GM12878 (cell line): ENCODE data around the gene EGF. TPM values are rescaled to one million over a fixed set of nuclear protein-coding genes. Genes with fewer than 3 reads are reported as not detected.

Experiments used
- ATAC-seq: fragments of 200-7000 bp; cut with Tn5 transposase; 3 replicates; pipeline ENCODE4 v1.9.1; 2020; ENCODE audit warnings: mild to moderate bottlenecking, moderate library complexity
- BruUV-seq: library from RNA; stranded (reverse); fragments of 400-500 nt; replicated peaks from 2 replicates; lab custom pipeline; 2021; lab: Mats Ljungman, UMichigan
- CTCF ChIA-PET: fragments of 300-600 bp; sonication (Branson Sonifier 250); formaldehyde crosslinking; extraction: SDS; loops from one replicate; lab custom pipeline; 2021; ENCODE audit warnings: inconsistent platforms; lab: Yijun Ruan, JAX
- POLR2A ChIA-PET: fragments of 350-600 bp; formaldehyde crosslinking; extraction: SDS; loops from one replicate; lab custom pipeline; 2021; ENCODE audit warnings: inconsistent platforms; lab: Charles Lee
- RAD21 ChIA-PET: fragments of 300-600 bp; sonication (Branson Sonifier 250); formaldehyde crosslinking; loops from one replicate; lab custom pipeline; 2023; ENCODE audit warnings: antibody characterized with exemption; ENCODE audit not compliant: unreplicated experiment; lab: Charles Lee
- SMC1A ChIA-PET: fragments of 300-600 bp; sonication (Branson Sonifier 250); formaldehyde crosslinking; loops from one replicate; lab custom pipeline; 2023; ENCODE audit not compliant: unreplicated experiment, uncharacterized antibody; lab: Charles Lee
- DNase-seq: peaks from one replicate; pipeline ENCODE4 v3.0.0-alpha.2; 2011; ENCODE audit warnings: low read depth, low spot score
- FAIRE-seq: peaks from 3 replicates; lab custom pipeline; 2011; peaks lifted over from hg19 to GRCh38; lab: Jason Lieb, UNC
- H2AFZ ChIP-seq: 2 replicates; pipeline ENCODE4 v1.6.0; 2011; ENCODE audit warnings: low read depth, low read length, control low read depth; ENCODE audit not compliant: control insufficient read depth
- H3K27ac ChIP-seq: 2 replicates; pipeline ENCODE4 v1.5.1; 2011; ENCODE audit warnings: control low read depth; ENCODE audit not compliant: control insufficient read depth, insufficient read depth
- H3K27me3 ChIP-seq, 2 experiments: replicated peaks in 1 of 2; 2 replicates each; pipeline versions ENCODE4 v1.6.0 to v1.6.1; 2011; ENCODE audit warnings: low read length in 1 of 2; ENCODE audit not compliant: control insufficient read depth in 2 of 2, insufficient read depth in 2 of 2
- H3K36me3 ChIP-seq, 2 experiments: 2 replicates each; pipeline ENCODE4 v1.5.1; 2011; ENCODE audit warnings: low read length in 1 of 2; ENCODE audit not compliant: control insufficient read depth in 2 of 2, insufficient read depth in 2 of 2
- H3K4me1 ChIP-seq: 2 replicates; pipeline ENCODE4 v1.6.1; 2011; ENCODE audit warnings: mild to moderate bottlenecking, low read length, moderate library complexity, mixed read lengths; ENCODE audit not compliant: control insufficient read depth, insufficient read depth
- H3K4me2 ChIP-seq: 2 replicates; pipeline ENCODE4 v1.6.0; 2011; ENCODE audit warnings: control low read depth; ENCODE audit not compliant: control insufficient read depth, insufficient read depth
- H3K4me3 ChIP-seq: fragments of 200-600 bp; sonication (generic); 2 replicates; pipeline ENCODE4 v1.5.1; 2016
- H3K79me2 ChIP-seq: 2 replicates; pipeline ENCODE4 v1.6.0; 2011; ENCODE audit warnings: low read length; ENCODE audit not compliant: control insufficient read depth, insufficient read depth
- H3K9ac ChIP-seq: 2 replicates; pipeline ENCODE4 v1.8.0; 2011; ENCODE audit warnings: low read length, control low read depth, mixed read lengths; ENCODE audit not compliant: control insufficient read depth, insufficient read depth
- H3K9me3 ChIP-seq: replicated peaks from 3 replicates; pipeline ENCODE4 v1.5.1; 2011; ENCODE audit warnings: mild to moderate bottlenecking, low read length; ENCODE audit not compliant: control insufficient read depth, insufficient read depth
- H4K20me1 ChIP-seq: 2 replicates; pipeline ENCODE4 v1.6.0; 2011; ENCODE audit not compliant: control insufficient read depth, insufficient read depth
- ESRRA ChIP-seq: IDR thresholded peaks from 2 replicates; pipeline ENCODE4 v1.6.1; 2012; ENCODE audit warnings: mild to moderate bottlenecking, low read length, improper control_type of control experiment
- KAT2A ChIP-seq: conservative IDR thresholded peaks from 2 replicates; pipeline ENCODE4 v1.6.1; 2011; ENCODE audit warnings: low read depth, low read length; ENCODE audit not compliant: control insufficient read depth
- WRNIP1 ChIP-seq: IDR thresholded peaks from 2 replicates; pipeline ENCODE4 v1.6.1; 2011; ENCODE audit warnings: low read depth, low read length, improper control_type of control experiment, borderline replicate concordance
- WGBS: methylation state at CpG from one replicate; pipeline ENCODE4 v1.1.6; 2016; ENCODE audit warnings: low lambda C conversion rate; ENCODE audit not compliant: insufficient replicate concordance, insufficient coverage; ENCODE audit errors: missing lambda C conversion rate; 5-methylcytosine and 5-hydroxymethylcytosine counted together
- in situ Hi-C: fragments of 300-500 bp; cut with MboI; formaldehyde crosslinking; loops from 9 replicates; pipeline ENCODE4 v1.14.3; 2018; ENCODE audit warnings: mixed read lengths
- intact Hi-C: fragments of 100-400 bp; cut with micrococcal nuclease; formaldehyde crosslinking; loops from one replicate; pipeline ENCODE4 v1.14.2; 2022; ENCODE audit not compliant: unreplicated experiment
- polyA plus RNA-seq, 11 experiments: library from polyadenylated mRNA; depleted of rRNA in 4 of 11; unstranded in 6 of 11; stranded (reverse) in 5 of 11; fragments of >200 nt; fragmentation: Nextera tagmentation in 4 of 11; fragmentation: Illumina TruSeq in 1 of 11; extraction: Ambion mirVana in 4 of 11; extraction: Trizol in 1 of 11; gene quantifications; 1 replicate in 1 of 11; 2 replicates in 10 of 11; pipeline versions ENCODE4 v1.2.1 to v1.2.3, GENCODE V29; 2011 to 2016; ENCODE audit warnings: inconsistent platforms in 2 of 11, missing spikeins in 2 of 11, low read depth in 1 of 11
- total RNA-seq, 4 experiments: library from RNA; depleted of rRNA in 3 of 4; stranded (reverse); fragments of >200 nt in 3 of 4; fragmentation: Illumina TruSeq in 1 of 4; extraction: Trizol in 1 of 4; gene quantifications; 2 replicates each; pipeline versions ENCODE4 v1.2.1 to v1.2.3, GENCODE V29; 2013 to 2021
- TF ChIP-seq, protein P1 (sequence below): fragments of 450-650 bp; IDR thresholded peaks from 2 replicates; pipeline ENCODE4 v1.6.1; 2017; ENCODE audit warnings: mild to moderate bottlenecking, moderate library complexity
- TF ChIP-seq, protein P2 (sequence below): fragments of 450-650 bp; IDR thresholded peaks from 2 replicates; pipeline ENCODE4 v1.6.1; 2017; ENCODE audit warnings: mild to moderate bottlenecking, moderate library complexity

EGF gene
- total and polyA plus RNA-seq, 10 of the 15 experiments (the other 5 are each of a cell fraction or from before 2014, with no cell fraction given) = 0.02 to 0.90 (median 0.19) TPM; not detected in 4

DNA sequence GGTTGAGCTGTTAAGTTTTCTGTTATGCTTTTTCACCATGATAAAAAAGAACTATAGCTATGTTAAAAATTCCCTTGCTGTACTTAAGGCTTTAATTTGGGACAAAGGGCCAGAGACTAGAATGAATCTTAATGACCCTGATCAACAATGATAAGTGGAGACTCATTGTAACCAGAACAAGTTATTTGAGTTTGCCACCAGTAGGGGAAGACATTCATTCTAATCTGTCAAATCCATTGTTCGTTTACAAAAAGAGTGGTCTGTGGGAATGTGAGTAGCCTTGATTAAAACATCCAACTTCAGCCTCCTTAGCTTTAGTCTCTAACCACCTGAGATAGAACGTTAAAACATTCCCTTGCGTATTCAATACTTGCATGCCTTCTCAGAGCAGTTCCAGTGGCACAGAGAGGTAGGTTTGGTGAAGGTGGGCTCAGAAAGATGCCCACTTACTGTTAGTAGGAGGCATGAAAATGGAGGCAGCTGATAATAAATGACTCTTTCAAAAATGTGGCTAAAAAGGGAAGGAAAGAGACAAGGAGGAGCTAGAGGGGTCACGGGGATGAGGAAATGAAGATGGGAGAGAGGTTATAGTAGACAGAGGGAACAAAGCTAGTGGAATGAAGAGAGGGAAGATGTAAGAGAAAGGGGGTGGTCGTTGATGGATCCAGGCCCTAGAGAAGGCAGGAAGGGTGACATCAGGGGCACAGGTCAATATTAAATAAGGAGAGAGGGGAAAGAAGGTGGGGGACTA lies 66.2 kb downstream of the EGF start (continued):
- TF ChIP-seq, protein P1, sequence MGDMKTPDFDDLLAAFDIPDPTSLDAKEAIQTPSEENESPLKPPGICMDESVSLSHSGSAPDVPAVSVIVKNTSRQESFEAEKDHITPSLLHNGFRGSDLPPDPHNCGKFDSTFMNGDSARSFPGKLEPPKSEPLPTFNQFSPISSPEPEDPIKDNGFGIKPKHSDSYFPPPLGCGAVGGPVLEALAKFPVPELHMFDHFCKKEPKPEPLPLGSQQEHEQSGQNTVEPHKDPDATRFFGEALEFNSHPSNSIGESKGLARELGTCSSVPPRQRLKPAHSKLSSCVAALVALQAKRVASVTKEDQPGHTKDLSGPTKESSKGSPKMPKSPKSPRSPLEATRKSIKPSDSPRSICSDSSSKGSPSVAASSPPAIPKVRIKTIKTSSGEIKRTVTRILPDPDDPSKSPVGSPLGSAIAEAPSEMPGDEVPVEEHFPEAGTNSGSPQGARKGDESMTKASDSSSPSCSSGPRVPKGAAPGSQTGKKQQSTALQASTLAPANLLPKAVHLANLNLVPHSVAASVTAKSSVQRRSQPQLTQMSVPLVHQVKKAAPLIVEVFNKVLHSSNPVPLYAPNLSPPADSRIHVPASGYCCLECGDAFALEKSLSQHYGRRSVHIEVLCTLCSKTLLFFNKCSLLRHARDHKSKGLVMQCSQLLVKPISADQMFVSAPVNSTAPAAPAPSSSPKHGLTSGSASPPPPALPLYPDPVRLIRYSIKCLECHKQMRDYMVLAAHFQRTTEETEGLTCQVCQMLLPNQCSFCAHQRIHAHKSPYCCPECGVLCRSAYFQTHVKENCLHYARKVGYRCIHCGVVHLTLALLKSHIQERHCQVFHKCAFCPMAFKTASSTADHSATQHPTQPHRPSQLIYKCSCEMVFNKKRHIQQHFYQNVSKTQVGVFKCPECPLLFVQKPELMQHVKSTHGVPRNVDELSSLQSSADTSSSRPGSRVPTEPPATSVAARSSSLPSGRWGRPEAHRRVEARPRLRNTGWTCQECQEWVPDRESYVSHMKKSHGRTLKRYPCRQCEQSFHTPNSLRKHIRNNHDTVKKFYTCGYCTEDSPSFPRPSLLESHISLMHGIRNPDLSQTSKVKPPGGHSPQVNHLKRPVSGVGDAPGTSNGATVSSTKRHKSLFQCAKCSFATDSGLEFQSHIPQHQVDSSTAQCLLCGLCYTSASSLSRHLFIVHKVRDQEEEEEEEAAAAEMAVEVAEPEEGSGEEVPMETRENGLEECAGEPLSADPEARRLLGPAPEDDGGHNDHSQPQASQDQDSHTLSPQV = no peak
- TF ChIP-seq ESRRA = no peak
- TF ChIP-seq, all 136 proteins: peak for 0

DNA sequence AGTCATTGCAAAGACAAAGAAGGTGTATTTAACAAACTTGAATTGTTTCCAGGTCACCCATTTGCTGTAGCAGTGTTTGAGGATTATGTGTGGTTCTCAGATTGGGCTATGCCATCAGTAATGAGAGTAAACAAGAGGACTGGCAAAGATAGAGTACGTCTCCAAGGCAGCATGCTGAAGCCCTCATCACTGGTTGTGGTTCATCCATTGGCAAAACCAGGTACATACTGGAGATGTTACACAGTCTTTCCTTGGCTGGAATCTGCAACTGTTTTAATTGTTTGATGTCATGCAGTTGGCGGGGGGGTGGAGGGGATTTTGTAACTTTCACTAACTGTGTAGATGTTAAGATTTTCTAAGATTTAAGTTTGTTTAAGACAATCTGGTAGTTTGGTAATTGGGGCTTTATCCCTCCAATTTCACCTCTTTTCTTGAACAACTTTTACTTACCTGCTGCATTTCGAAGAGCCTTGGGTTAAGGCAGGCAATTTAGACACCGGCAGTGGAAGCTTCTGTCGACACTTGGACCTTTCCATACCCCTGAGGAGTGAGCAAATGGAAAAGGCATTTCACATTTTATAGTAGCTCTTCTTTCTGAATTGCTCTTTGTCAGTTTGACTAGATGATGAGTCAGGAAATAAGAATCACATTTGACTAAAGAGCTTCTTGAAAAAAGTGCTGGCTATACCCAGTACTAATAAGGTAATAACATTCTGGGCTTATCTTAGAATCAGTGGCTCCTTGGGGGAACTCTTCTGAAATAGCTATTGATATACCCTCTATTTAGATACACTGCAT lies 67.4 kb downstream of the EGF start:
- H3K9me3 ChIP-seq = no peaks in the 10 kb centered on the region
- DNase-seq (no peak), FAIRE-seq (no peak), ATAC-seq (no peak)
- BruUV-seq = no TSS peak
- no peak overlapping the region for H3K4me3 ChIP-seq
- H3K27ac ChIP-seq = no peak overlapping the region
- intact Hi-C loops = loop anchor here (5.0 to 10.0 kb wide), 3 partner anchors 145 to 418 kb away; partner anchors contain the start of genes CASP6 and MCUB
- H3K79me2 ChIP-seq = no peaks in the 10 kb centered on the region
- no peaks in the 10 kb centered on the region for H4K20me1 ChIP-seq
- no peak overlapping the region for H3K4me2 ChIP-seq
- WGBS = 43% methylated on average over 5 of the region's 5 CpGs
- peaks cover 2 to 5% of the 10 kb centered on the region in 2 experiments; a peak in 3 of 4 replicates for H3K27me3 ChIP-seq
- SMC1A ChIA-PET = interaction anchor here (0.7 to 1.2 kb wide), 3 partner anchors 18 to 682 kb away, joined by 3 to 4 read pairs (median 4); no protein-coding TSS in a partner anchor
- CTCF ChIA-PET = interaction anchor here (0.9 to 1.9 kb wide), 8 partner anchors 8 to 568 kb away, joined by 3 to 7 read pairs (median 4); partner anchors contain the start of gene CFI
- H2AFZ ChIP-seq = no peak overlapping the region
- POLR2A ChIA-PET = no interaction called here
- RAD21 ChIA-PET = interaction anchor here (0.8 kb wide), 1 partner anchor 531 kb away, joined by 3 read pairs; no protein-coding TSS in a partner anchor
- in situ Hi-C loops = loop anchor here (5.0 kb wide), 1 partner anchor 553 kb away; no protein-coding TSS in a partner anchor
- no peaks in the 10 kb centered on the region for H3K36me3 ChIP-seq
- H3K4me1 ChIP-seq = no peaks in the 10 kb centered on the region
- H3K9ac ChIP-seq = no peak overlapping the region
- TF ChIP-seq KAT2A = no peak
- TF ChIP-seq WRNIP1 = no peak
- TF ChIP-seq, protein P1 = no peak
- TF ChIP-seq, protein P2, sequence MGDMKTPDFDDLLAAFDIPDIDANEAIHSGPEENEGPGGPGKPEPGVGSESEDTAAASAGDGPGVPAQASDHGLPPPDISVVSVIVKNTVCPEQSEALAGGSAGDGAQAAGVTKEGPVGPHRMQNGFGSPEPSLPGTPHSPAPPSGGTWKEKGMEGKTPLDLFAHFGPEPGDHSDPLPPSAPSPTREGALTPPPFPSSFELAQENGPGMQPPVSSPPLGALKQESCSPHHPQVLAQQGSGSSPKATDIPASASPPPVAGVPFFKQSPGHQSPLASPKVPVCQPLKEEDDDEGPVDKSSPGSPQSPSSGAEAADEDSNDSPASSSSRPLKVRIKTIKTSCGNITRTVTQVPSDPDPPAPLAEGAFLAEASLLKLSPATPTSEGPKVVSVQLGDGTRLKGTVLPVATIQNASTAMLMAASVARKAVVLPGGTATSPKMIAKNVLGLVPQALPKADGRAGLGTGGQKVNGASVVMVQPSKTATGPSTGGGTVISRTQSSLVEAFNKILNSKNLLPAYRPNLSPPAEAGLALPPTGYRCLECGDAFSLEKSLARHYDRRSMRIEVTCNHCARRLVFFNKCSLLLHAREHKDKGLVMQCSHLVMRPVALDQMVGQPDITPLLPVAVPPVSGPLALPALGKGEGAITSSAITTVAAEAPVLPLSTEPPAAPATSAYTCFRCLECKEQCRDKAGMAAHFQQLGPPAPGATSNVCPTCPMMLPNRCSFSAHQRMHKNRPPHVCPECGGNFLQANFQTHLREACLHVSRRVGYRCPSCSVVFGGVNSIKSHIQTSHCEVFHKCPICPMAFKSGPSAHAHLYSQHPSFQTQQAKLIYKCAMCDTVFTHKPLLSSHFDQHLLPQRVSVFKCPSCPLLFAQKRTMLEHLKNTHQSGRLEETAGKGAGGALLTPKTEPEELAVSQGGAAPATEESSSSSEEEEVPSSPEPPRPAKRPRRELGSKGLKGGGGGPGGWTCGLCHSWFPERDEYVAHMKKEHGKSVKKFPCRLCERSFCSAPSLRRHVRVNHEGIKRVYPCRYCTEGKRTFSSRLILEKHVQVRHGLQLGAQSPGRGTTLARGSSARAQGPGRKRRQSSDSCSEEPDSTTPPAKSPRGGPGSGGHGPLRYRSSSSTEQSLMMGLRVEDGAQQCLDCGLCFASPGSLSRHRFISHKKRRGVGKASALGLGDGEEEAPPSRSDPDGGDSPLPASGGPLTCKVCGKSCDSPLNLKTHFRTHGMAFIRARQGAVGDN = no peak
